Cardiac septum (tissue), 1 donor: ENCODE data around the gene RFT1. TPM values are rescaled to one million over a fixed set of nuclear protein-coding genes. Genes with fewer than 3 reads are reported as not detected.
"Not testable (repeated sequence)": the region's sequence is repeated elsewhere in the genome, so short reads cannot be mapped to it uniquely, and the experiment has no call there.

ENCODE experiments used
- DNase-seq: peaks from one replicate; pipeline ENCODE4 v3.0.0-alpha.2; 2020; ENCODE audit warnings: low spot score
- intact Hi-C: fragments of 100-400 bp; cut with DNase I; formaldehyde crosslinking; loops from one replicate; pipeline ENCODE4 v1.14.0; 2022
- total RNA-seq: library from RNA; stranded (reverse); fragmentation: NEBNext Ultra II Directional; extraction: Animal tissue kit (Norgen Biotek cat#: 25700); gene quantifications from one replicate; pipeline ENCODE4 v1.2.1, GENCODE V29; 2021
- donor health status: DM: no; HTN: no; CAD: no.

RFT1 gene
- total RNA-seq, 1 donor from 2014 or later, result 8.6 TPM

DNA sequence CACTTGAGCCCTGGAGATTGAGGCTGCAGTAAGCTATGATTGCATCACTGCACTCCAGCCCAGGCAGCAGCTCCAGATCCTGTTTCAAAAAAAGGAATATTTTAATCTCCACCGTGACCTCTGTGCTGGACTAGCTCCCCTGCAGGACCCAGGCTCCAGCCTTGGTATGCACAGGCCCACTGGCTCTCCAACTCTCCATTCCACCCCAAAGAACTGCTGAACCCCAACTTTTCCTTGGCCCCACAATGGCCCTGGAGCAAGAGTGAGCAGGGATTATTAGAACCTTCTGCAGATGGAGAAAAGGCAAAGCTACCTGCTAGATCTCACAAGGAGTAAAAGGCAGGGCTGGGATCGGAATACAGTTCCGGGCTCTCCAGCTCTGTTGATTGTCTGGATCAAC lies 51.6 kb downstream of the RFT1 start:
- DNase-seq, result peak; percentile 54
- intact Hi-C loops, result no loop called here

DNA sequence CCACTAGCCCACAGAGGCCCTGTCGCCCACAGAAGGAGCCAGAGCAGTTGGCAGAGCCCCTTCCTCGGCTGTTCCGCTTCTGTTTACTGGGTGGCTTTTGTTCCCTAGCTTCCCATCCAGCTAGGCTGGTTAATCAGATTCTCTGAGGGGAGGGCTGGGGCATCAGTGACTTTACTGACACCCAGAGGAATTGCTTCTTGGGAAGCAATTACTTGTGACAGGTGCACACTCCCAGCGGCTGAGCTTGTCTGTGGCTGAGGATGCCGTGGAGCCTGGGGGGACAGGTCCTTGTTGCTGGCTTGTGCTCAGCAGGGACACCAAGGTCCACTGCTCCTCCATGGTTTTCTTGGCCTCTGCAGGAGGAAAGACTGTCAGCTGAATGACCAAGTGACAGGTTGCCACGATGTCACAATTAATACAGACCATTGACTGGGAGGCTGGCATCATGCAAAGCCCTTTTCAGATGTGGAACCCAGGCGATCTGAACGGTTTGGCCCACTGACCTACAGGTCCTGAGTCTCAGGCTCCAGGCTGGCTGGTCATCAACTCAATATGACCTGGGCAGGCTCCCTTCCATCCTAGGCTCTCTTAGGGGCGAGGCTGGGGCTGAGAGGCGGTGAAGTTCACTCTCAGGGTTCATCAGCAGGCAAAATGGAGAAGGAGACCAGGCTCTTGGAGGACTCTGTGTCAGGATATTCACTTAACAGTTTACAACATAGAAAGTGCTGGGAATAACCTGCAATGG lies 52.6 kb downstream of the RFT1 start:
- intact Hi-C loops, result no loop called here
- DNase-seq, result peak; percentile 72

DNA sequence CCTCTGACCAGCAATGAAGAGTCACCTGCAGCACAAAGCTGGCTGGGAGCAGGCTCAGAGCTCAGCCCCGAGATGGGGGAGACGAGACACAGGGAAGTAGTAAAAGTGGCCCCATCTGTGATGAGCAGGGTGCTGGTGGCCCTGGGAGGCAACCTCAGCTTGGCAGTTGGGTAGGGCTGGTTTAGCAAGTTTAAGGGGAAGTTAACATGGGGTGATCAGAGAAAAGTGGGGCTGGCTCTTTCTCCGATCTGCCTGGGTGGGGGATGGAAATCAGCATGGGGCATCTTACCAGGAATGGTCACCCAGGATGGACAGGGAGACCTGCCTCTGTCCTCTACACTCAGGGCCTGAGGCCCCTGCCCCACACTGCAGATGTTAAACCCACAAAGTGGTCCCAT lies 54.5 kb downstream of the RFT1 start:
- intact Hi-C loops, result no loop called here
- DNase-seq, result peak; percentile 53

DNA sequence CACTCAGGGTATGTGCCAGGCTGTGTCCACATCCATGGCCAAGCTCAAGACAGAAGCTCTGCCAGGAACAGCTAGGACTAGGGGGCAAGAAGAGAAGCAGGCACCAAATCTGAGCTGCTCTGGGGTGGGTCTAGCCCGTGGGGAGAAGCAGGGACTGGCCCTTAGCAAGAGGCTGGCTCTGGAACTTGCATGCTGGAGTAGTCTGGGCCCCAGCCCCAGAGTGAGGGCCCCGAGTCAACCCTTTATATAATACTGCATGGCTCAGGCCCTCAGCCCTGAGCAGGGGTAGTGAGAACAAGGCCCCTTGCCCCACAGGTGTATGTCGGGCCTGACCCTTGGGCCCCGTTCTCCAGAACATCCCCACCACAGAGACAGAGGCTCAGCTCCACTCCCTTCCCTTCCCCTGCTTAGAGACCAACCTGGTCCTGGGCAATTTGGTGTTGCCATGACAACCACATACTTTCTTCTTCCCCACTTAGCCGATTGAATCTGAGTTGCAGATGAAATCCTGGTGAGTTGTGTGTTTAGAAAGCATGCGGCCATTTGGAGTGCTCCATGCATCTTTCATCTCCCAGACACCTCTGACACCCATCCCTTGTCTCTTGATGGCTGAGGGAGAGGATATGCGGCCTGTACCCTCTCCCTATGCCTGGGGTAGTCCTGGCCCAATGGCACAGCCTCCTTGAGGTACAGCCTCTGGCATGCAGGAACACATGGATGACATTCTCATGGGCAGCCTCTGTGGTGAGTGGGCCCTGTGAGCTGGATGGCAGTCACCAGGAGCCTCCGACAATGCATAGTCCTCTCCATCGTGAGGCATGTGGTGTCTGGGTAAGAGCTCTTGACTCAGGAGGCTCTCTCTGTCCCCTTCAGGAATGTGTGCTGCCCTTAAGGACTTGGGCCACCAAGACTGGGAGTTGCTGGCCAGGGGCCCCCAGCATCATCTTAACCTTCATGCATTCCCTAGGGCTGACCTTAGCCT lies 55.2 kb downstream of the RFT1 start:
- intact Hi-C loops, result loop anchor here (5.0 kb wide), 1 partner anchor 223 kb away; no protein-coding TSS in a partner anchor
- peak; percentile 36 for DNase-seq

GRCh38 chr3:53074366-53074696 lies 55.9 kb downstream of the RFT1 start:
- intact Hi-C loops, result loop anchor here (5.0 kb wide), 1 partner anchor 222 kb away; no protein-coding TSS in a partner anchor
- DNase-seq, result peak; percentile 46

- peak; percentile 63 for DNase-seq
- intact Hi-C loops, result loop anchor here (2.0 to 5.0 kb wide), 3 partner anchors 139 to 331 kb away; no protein-coding TSS in a partner anchor
These were observed 56.5 kb downstream of the RFT1 start for GRCh38 chr3:53073553-53074365.

- peak; percentile 92 for DNase-seq
- intact Hi-C loops, result loop anchor here (2.0 to 5.0 kb wide), 3 partner anchors 138 to 330 kb away; no protein-coding TSS in a partner anchor
These were observed 57.3 kb downstream of the RFT1 start for GRCh38 chr3:53072653-53073552.

DNA sequence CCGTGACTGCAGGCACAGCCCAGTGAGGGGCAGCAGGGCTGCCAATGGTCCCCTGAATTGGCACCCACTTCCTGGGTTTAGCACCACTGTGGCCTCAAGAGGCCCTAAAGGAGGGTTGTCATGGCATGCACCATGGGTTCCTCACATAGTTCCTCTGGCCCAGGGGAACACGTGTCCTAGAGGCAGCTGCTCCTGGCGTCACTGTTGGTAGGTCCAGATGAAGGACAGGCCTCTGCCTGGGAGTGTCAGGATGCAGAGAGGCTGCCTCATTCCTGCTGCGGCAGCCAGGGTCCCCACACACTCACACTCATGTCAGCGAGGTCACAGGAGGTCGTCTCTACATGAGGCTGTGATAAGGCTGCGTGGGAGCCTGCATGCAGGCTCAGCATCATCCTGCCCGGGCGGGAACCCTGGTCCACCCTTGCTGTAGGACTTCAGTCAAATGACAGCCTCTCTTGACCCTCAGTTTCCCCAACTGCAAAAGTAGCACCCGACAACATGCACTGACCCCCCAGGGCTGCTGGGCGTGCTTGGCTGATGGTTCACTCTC lies 58.3 kb downstream of the RFT1 start:
- DNase-seq, result no peak
- intact Hi-C loops, result loop anchor here (2.0 to 5.0 kb wide), 3 partner anchors 137 to 329 kb away; no protein-coding TSS in a partner anchor

DNA sequence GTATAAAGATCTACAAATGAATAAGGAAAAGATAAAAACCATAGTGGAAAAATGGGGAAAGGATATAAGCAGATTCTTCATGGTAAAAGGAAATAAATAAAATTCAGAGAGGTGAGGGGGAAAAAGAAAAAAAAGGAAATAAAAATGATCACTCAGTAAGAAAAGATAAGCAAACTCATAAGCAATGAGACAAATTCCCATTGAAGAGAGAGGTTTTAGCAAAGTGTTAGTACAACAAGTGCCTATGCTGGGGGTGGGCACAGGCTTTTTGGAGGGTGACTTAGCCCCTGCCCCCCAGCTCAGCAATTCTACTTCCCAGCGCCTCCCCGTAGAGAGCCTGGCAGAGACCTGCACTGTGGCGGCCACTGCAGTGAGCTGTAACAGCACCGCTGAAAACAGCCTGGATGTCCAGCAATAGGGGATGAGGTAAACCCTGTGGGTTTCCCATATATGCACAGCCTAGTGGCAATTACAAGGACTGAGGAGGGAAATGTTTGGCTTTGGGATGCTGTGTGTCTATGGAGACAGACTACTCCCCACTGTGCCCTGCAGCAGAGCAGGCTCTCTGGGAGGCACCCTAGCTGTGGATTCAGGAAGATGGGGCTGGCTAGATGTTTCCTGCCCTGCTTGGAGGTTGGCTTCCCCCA lies 60.7 kb downstream of the RFT1 start:
- intact Hi-C loops, result loop anchor here (5.0 kb wide), 1 partner anchor 217 kb away; no protein-coding TSS in a partner anchor

GRCh38 chr3:53068176-53068575 lies 62.1 kb downstream of the RFT1 start:
- intact Hi-C loops, result no loop called here
- DNase-seq, result peak; percentile 59

More for the DNA sequence above, 60.7 kb downstream of the RFT1 start:
- no peak for DNase-seq

DNA sequence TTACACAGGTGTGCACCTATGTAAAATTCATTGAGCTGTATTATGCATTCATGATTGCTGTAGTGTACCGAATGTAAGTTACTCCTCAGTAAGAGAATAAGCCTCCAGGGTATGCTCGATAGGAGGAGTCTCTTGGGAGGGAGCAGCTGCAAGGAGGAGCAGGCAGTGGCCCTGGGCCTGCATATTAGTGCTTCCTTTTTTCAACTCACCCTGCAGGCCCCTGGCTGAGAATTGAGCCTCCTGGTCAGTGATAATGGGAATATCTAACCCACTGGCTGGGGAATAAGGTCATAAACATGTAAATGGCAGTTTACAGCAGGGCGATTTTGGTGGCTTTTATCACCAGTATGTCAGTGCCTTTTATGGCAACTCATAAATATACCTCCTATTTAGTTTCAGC lies 62.7 kb downstream of the RFT1 start:
- intact Hi-C loops, result no loop called here
- DNase-seq, result peak; percentile 14

GRCh38 chr3:53065841-53066480 lies 64.3 kb downstream of the RFT1 start:
- intact Hi-C loops, result no loop called here
- peak; percentile 36 for DNase-seq

GRCh38 chr3:53062905-53063304 lies 67.3 kb downstream of the RFT1 start:
- intact Hi-C loops, result no loop called here
- no peak for DNase-seq

- intact Hi-C loops, result no loop called here
- DNase-seq, result no peak
These were observed 73.8 kb downstream of the RFT1 start for GRCh38 chr3:53056442-53056841.

GRCh38 chr3:53054233-53054632 lies 76.0 kb downstream of the RFT1 start:
- intact Hi-C loops, DNase-seq: not testable (repeated sequence)

DNA sequence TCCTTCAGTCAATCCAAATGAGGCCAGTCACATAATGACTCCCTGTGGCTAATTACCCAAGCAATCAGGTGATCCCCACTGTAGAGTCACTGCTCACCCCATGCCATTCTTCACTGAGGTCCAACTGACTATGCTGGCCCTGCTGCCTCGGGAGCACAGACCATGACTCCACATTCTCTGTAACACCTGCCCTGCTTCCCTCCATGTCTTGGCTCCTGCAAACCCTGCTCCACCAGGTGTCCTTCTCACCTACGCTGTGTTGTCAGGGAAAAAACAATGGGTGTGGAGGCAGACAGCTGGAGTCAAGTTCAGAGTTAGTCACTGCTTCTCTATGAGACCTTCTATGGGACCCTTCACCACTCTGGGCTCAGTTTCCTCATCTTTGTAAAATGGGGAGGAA lies 78.3 kb downstream of the RFT1 start:
- DNase-seq, result no peak
- intact Hi-C loops, result no loop called here

- intact Hi-C loops, result loop anchor here (5.0 to 10.0 kb wide), 2 partner anchors 73 to 645 kb away; no protein-coding TSS in a partner anchor
- no peak for DNase-seq
These were observed 80.2 kb downstream of the RFT1 start for GRCh38 chr3:53049987-53050386.
